ENCODE data around the gene PPP3CA. TPM values are rescaled to one million over a fixed set of nuclear protein-coding genes. Genes with fewer than 3 reads are reported as not detected.

Gene PPP3CA
- total and polyA plus RNA-seq, 2 of the 8 experiments (the other 6 are each of a cell fraction or from before 2014, with no cell fraction given), result 7.9 to 35.0 TPM

DNA sequence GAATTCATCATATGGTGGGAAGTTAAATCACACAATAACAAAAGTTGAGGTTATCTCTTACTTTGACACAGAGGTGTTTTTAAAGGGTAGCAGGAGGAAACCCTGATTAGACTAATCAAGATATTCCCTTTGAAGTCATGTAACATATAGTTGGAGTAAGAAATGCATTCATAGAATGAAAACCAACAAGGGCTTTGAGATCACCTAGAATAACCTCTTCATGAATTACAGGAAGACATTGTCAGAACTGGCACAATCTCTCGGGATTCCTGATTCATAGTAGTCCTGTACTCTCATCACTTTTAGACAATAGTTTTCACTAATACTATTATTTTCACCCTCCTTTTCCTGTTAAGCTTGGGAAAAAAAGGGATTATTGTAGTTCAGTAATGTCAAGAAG is 170.2 kb downstream of the PPP3CA start:
- Histone ChIP-seq H4K91ac (replicated peaks; ENCODE audit: insufficient read length, low read length) (no peak overlapping the region), H3K23ac (ENCODE audit: insufficient read length) (no peak overlapping the region), H4K5ac (ENCODE audit: insufficient read length, low read depth, low read length) (no peak overlapping the region), H3K9ac (replicated peaks in 1 of 4; ENCODE audit: extremely low read depth in 1 of 4, low read depth in 3 of 4, low read length in 3 of 4) (no peak overlapping the region), H3K4me1 (replicated peaks in 1 of 4; ENCODE audit: control insufficient read depth in 3 of 4, insufficient read depth in 4 of 4, low read length in 3 of 4) (peaks cover 0 to 2% (median under 1%) of the 10 kb centered on the region in 4 experiments; a peak in 1 of 7 replicates), H3K79me2 (ENCODE audit: control insufficient read depth in 1 of 2, insufficient read depth in 2 of 2, low read length in 2 of 2) (no peaks in the 10 kb centered on the region), H3K4ac (replicated peaks; ENCODE audit: insufficient read length, low read depth, low read length) (no peak overlapping the region), H2BK12ac (ENCODE audit: low read depth, low read length) (no peak overlapping the region), H2BK120ac (replicated peaks; ENCODE audit: low read depth, low read length) (no peak overlapping the region), H3K79me1 (ENCODE audit: low read depth, low read length) (no peaks in the 10 kb centered on the region), H3K9me3 (ENCODE audit: insufficient read depth in 2 of 2, low read depth in 1 of 2, low read length in 1 of 2) (peaks cover 0 to under 1% of the 10 kb centered on the region in 2 experiments; a peak in 1 of 4 replicates), H4K20me1 (replicated peaks in 1 of 2; ENCODE audit: control insufficient read depth in 1 of 2, insufficient read depth in 2 of 2, low read length in 2 of 2) (no peaks in the 10 kb centered on the region), H4K8ac (ENCODE audit: extremely low read depth, insufficient read depth, low read length) (no peak overlapping the region), H2BK20ac (ENCODE audit: low read length) (no peak overlapping the region), H2BK15ac (ENCODE audit: low read length) (no peak overlapping the region), H3K4me3 (ENCODE audit: extremely low read depth in 1 of 4, insufficient read depth in 2 of 4, low read depth in 3 of 4, low read length in 4 of 4) (no peak overlapping the region), H2AK5ac (ENCODE audit: low read depth, low read length) (no peak overlapping the region), H2BK5ac (ENCODE audit: low read depth, low read length) (no peak overlapping the region), H2AFZ (ENCODE audit: low read length) (no peak overlapping the region), H3K14ac (ENCODE audit: insufficient read length) (no peak overlapping the region), H3K36me3 (ENCODE audit: control insufficient read depth in 2 of 4, insufficient read depth in 4 of 4, low read length in 3 of 4) (peaks cover 0 to under 1% (median 0%) of the 10 kb centered on the region in 4 experiments; a peak in 1 of 8 replicates), H3K27me3 (replicated peaks in 1 of 4; ENCODE audit: control insufficient read depth in 3 of 4, extremely low read depth in 1 of 4, insufficient read depth in 3 of 4, low read length in 3 of 4) (no peaks in the 10 kb centered on the region), H3K56ac (replicated peaks; ENCODE audit: insufficient read length, low read depth, low read length) (peak overlapping the region; percentile 21), H3K23me2 (ENCODE audit: low read depth, low read length) (no peaks in the 10 kb centered on the region), H3K18ac (ENCODE audit: extremely low read depth, low read length) (no peak overlapping the region), H3K27ac (ENCODE audit: low read depth, low read length) (no peak overlapping the region), H3K4me2 (ENCODE audit: insufficient read depth in 1 of 2, low read depth in 2 of 2, low read length in 2 of 2) (no peak overlapping the region)
- ChIA-PET POLR2A (ENCODE audit: partially characterized antibody) (no interaction called here), CTCF (ENCODE audit: partially characterized antibody) (no interaction called here)
- TF ChIP-seq POU5F1 (IDR thresholded peaks at IDR 0.05; ENCODE audit: low read depth, low read length), result no peak
- TF ChIP-seq, protein P1, sequence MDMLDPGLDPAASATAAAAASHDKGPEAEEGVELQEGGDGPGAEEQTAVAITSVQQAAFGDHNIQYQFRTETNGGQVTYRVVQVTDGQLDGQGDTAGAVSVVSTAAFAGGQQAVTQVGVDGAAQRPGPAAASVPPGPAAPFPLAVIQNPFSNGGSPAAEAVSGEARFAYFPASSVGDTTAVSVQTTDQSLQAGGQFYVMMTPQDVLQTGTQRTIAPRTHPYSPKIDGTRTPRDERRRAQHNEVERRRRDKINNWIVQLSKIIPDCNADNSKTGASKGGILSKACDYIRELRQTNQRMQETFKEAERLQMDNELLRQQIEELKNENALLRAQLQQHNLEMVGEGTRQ (IDR thresholded peaks at IDR 0.05; ENCODE audit: low read length), result no peak
- no peak for TF ChIP-seq FOSL1 (IDR thresholded peaks at IDR 0.05; ENCODE audit: insufficient read depth, low read depth, low read length)
- no peak for TF ChIP-seq CEBPB (IDR thresholded peaks at IDR 0.05; ENCODE audit: low read depth, low read length)
- TF ChIP-seq KDM1A (IDR thresholded peaks at IDR 0.05; ENCODE audit: borderline replicate concordance, low read length), result no peak
- TF ChIP-seq CHD2 (IDR thresholded peaks at IDR 0.05; ENCODE audit: low read length), result no peak
- TF ChIP-seq TAF1 (IDR thresholded peaks at IDR 0.05; ENCODE audit: low read depth, low read length), result no peak
- no peak for TF ChIP-seq KDM5A (IDR thresholded peaks at IDR 0.05; ENCODE audit: low read length)
- FAIRE-seq (no peak), DNase-seq (ENCODE audit: low read depth in 1 of 2, low spot score in 2 of 2) (no peak)
- WGBS, 2 experiments (ENCODE audit: extremely low coverage in 1 of 2, insufficient coverage in 1 of 2, insufficient read length in 1 of 2, insufficient replicate concordance in 2 of 2, low coverage in 1 of 2, low lambda C conversion rate in 2 of 2, missing lambda C conversion rate in 1 of 2), result 37% methylated on average over 1 of the region's 1 CpG; no CpG with 5 or more reads in 1 of the 2 experiments

Data from H1 (cell line).